Measurements from ENCODE around the gene TAOK3. TPM values are rescaled to one million over a fixed set of nuclear protein-coding genes. Genes with fewer than 3 reads are reported as not detected.

Gene TAOK3
- total RNA-seq, 1 donor from 2014 or later: 44.1 TPM

DNA sequence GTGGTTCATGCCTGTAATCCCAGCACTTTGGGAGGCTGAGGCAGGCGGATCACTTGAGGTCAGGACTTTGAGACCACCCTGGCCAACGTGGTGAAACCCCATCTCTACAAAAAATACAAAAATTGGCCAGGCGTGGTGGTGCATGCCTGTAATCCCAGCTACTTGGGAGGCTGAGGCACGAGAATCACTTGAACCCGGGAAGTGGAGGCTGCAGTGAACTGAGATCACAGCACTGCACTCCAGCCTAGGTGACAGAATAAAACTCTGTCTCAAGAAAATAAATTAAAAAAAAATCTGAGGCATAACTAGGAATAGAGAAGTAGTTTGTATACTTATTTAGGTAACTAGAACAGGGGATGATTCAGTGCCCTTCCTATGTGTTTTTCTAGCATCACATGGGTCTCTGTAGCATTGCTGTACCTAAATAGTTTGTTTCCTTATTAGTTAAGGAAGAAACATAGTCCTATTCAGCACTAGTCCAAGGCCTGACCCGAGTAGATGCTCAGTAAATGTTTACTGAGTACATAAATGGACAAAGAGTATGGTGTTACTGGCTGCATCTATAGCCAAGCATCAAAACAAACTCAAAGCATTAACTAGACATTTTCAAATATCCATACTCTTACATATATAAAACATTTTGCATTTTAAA, 21.7 kb downstream of the TAOK3 start:
- no peak for DNase-seq (ENCODE audit: low spot score)
- ATAC-seq: no peak
- intact Hi-C loops (cut with DNase I): no loop called here

DNA sequence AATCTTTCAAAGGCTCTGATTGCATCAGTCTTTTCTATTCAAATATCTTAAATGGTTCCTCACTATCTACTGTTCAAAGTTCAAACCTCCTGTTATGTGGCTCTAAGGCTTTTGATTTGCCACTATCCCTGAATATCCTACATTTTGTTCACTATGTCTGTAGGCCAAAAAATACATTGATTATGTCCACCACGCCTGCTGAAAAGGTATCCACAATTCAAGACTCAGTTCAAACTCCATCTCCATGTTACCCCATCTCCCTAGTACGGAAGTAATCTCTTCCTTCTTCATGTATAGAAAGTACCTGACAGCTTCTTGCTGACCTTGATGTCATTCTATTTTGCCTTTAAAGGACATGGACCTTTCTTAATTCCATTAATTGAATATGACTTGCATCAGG, 24.8 kb downstream of the TAOK3 start:
- ATAC-seq (no peak), DNase-seq (ENCODE audit: low spot score) (no peak)
- intact Hi-C loops (cut with DNase I): no loop called here

DNA sequence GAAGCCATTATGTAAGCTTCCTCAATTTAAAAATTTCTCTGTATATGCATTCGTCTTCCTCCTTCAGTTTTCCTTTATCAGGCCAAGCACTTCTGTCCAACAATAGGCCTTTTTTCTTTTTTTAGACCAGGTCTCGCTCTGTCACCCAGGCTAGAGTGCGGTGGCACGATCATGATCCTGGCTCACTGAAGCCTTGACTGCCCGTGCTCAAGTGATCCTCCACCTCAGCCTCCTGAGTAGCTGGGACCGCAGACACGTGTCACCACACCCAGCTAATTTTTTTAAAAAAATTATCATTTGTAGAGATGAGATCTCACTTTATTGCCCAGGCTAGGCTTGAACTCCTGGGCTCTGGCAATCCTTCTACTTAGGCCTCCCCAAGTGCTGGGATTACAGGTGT, 25.8 kb downstream of the TAOK3 start:
- ATAC-seq (no peak), DNase-seq (ENCODE audit: low spot score) (no peak)
- intact Hi-C loops (cut with DNase I): no loop called here

DNA sequence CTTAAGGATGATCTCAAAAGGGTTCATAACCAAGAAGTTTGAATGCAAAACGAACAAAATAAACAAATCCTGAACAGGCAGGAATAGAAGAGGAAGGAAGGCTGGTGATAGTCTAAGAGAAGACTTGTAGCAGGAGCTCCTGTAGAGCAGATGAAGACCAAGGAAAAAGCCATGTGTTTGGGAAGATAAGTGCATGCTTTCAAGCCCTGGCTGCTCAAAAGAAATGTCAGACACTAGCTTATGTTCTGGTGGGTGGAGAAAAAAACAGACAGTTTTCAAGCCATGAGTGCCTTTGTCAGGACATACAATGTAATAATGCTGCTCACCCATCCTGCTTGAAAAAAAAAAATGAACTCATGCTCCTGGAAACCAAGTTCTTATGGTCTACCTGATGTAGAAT, 27.4 kb downstream of the TAOK3 start:
- no peak for ATAC-seq
- intact Hi-C loops (cut with DNase I): no loop called here
- DNase-seq (ENCODE audit: low spot score): no peak

DNA sequence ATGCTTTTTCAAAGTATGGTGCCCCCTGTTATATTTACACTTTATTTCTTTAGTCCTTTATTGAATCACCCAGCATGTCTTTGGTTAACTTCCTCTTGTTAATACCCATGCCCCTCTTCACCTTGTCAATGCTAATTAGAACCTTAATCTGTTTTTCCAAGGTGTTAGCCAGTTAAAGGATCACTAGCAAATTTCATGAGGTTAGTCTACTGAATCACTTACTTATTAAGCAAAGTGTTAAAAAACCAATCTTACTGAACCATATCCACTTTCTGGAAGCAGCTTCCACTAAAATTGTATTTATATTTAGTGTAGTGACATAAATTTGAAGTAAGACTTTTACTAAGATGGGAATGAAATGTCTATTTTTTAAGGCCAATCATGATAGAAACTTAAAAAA, 27.9 kb downstream of the TAOK3 start:
- ATAC-seq (no peak), DNase-seq (ENCODE audit: low spot score) (no peak)
- intact Hi-C loops (cut with DNase I): no loop called here

DNA sequence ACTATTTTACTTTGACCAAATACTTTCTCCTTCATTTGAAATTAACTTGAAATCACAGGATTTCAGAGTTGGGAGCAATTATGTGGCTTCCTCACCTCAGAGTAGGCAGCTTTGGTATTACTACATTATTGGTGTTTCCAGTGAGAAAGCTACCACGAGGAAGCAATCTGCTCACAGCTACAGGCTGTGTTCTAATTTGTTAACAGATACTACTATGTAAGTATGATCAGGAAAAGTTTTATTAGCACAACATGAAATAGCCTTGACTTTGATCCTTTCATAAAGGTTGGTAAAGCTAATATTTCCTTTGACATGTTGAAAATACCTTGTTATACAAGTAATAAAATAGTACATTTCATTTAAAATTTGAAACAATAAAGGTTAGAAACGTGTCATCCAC, 30.6 kb downstream of the TAOK3 start:
- ATAC-seq (no peak), DNase-seq (ENCODE audit: low spot score) (no peak)
- intact Hi-C loops (cut with DNase I): no loop called here

DNA sequence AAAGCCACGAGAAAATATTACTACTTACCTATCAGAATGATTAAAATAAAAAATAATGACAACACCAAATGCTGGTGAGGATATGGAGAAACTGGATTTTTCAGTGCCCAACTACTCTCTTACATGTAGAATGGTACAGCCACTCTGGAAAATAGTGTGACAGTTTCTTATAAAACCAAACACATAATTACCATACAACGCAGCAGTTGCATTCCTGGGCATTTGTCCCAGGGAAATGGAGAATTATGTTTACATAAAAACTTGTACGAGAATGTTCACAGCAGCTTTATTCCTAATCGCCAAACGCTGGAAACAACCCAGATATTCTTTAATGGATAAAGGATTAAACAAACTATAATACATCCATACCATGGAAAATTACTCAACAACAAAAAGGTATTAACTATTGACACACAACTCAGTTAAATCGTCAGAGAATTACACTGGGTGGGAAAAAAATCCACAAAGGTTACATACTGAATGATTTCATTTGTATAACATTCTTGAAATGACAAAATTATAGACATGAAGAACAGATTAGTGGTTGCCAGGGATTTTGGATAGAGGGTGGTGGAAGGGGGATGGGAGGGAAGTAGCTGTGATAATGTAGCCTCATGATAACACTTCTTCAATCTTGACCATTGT, 35.4 kb downstream of the TAOK3 start:
- intact Hi-C loops (cut with DNase I): no loop called here
- DNase-seq (ENCODE audit: low spot score): no peak

DNA sequence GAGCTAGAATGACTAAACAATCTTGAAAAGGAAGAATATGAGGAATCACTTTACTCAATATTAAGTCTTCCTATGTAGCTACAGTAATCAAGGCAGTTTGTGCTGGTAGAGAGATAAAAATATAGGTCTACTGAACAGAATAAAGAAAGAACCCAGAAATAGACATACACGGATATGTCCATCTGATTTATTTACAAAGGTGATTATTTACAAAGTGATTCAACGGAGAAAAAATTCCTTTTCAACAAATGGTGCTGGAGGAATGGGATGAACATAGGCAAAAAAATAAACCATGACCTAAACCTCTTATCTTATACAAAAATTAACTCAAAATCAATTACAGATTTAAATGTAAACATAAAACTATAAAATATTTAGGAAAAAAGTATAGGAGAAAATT, 36.6 kb downstream of the TAOK3 start:
- ATAC-seq (no peak), DNase-seq (ENCODE audit: low spot score) (no peak)
- intact Hi-C loops (cut with DNase I): no loop called here

More for the DNA sequence above, 35.4 kb downstream of the TAOK3 start:
- no peak for ATAC-seq

DNA sequence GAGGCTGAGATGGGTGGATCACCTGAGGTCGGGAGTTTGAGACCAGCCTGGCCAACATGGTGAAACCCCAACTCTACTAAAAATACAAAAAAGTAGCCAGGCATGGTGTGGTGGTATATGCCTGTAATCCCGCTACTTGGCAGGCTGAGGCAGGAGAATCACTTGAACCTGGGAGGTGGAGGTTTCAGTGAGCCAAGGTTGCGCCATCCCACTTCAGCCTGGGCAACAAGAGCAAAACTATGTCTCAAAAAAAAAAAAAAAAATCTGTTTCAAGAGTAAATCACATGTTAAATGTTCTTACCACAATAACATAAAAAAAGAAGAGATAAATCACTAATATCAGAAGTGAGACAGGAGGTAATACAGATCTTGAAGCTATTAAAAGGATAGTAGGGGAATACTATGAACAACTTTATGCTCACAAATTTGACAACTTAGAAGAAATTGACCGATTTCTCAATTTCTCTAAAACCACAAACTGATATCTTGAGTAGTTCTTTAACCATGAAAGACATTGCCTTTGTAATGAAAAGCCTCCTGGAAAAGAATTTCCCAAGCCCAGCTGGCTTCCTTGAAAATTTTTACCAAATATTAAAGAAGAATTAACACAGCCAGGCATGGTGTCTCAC, 37.7 kb downstream of the TAOK3 start:
- intact Hi-C loops (cut with DNase I): no loop called here
- no peak for DNase-seq (ENCODE audit: low spot score)
- no peak for ATAC-seq

DNA sequence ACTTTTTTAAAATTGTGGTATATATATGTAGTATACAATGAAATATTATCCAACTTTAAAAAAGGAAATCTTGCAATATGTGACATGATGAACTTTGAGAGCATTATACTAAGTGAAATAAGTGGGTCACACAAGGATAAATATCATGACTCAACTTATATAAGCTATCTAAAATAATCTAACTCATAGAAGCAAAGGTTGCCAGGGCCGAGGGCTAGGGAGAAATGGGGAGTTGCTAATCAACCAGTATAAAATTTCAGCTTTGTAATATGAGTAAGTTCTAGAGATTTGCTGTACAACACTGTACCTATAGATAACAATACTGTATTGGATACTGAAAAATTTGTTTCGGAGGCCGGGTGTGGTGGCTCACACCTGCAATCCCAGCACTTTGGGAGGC, 38.5 kb downstream of the TAOK3 start:
- intact Hi-C loops (cut with DNase I): no loop called here
- ATAC-seq (no peak), DNase-seq (ENCODE audit: low spot score) (no peak)

DNA sequence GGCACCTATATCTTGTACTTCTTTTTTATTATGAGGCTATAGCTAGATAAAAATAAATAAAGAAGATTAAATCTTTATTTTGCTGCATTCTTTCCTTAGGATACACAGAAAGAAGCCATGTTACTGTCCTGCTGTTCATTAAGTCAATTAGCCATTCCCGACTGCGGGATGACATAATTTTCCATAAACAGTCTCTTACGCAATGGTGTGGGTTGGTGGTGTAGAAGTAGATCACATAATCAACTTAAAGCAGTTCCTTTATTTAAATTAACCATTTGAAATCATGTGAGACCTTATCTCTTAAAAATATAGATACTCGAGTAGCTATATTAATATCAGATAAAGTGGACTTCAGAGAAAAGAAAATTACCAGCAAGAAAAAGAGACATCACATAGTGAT, 40.2 kb downstream of the TAOK3 start:
- ATAC-seq (no peak), DNase-seq (ENCODE audit: low spot score) (no peak)
- intact Hi-C loops (cut with DNase I): no loop called here

DNA sequence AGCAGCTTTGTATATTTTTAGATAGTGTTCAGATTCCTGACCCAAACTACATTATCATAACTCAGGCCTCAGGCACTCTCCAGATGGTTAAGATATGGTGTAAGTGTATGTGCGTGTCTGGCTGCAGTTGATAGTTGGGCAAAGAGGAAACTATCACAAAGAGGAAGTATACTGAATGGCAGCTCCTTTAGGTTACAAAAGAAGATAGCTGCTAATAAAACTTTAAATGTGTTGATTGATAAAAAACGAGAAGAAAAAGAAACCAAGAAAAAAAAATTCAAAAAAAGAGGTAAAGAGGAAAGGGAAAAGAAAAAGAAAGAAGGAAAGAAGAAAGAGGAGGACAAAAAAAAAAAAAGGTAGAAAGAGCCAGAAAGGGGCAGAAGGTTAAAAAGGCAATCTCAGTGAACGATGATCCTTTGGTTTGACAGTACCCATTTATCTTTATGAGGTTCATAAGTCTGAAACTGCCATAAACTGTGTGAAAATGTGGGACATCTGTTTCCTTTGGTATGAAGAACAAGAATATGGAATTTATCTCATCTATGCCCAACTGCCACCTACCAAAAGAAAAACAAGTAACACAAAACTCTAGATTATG, 42.2 kb downstream of the TAOK3 start:
- intact Hi-C loops (cut with DNase I): no loop called here
- ATAC-seq (peak; percentile 75), DNase-seq (ENCODE audit: low spot score) (no peak)

DNA sequence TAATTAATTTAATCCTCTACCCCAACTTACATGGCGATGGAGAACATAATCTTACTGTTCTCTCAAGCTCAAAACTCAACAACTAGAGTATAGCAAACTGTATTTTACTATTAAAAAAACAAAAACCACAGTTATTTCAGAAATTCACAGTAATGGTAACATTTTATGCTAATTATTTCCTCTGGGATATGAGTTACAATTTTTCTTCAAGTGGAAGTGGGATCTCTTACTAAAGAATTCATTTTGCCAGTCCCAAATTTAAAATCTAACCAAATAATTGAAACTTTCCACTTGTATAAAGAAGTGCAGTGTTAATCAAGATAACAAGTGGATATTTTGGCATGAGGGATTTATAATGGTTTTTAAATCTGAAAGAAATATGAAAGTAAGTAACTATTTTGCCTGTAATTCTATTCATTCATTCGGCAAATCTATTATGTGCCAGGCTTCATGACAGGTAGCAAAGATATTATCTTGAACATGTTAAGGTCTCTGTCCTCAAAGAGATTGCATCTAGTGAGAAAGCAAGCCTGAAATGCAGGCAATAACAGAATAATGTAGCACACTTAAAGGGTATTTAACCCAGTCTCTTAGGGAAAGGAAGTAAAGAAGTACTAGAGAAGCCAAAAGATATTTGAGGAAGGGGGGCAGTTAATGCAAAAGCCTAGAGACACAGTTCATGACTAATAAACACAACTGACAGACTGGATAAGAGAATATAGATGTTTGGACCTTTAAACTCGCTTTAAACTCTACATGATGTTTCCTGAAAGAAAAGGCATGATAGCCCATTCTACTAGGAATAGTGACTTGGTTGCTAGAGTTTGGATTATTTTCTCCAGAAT, 44.0 kb downstream of the TAOK3 start:
- DNase-seq (ENCODE audit: low spot score): no peak
- intact Hi-C loops (cut with DNase I): no loop called here
- no peak for ATAC-seq

DNA sequence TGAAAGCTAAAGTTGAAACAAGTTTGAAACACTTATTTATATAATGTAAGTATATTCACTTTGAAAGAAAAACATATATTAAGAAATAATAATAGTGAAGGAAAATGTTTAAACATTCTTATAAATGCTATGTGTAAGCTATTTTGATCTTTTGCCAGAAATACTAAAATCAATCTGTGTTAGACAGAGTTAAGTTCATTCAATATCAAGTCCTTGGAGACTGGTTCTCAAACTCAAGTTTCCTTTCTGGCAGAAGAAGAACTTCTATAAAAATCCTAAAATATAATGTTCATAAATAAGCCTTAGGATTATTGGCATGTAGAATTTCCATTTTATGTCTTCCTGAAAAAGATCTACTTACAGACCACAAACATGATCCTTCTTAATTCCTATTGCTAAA, 45.3 kb downstream of the TAOK3 start:
- DNase-seq (ENCODE audit: low spot score) (no peak), ATAC-seq (no peak)
- intact Hi-C loops (cut with DNase I): no loop called here

DNA sequence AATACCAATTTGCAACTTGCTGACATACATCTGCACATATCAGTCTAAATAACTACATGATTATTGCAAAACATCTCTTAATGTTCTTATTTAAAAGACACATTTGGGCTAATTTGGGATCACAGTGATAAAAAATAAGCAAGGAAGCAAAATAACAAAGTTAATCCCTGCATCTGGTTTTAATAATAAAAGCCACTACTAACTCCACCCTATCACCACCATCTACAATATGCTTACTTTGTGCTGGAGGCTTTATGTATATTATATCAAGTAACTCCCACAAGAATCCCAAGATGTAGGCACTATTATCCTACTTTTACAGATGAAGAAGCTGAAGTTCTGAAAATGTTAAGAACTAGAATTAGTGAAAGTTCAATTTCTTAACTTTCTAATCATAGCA, 45.7 kb downstream of the TAOK3 start:
- DNase-seq (ENCODE audit: low spot score) (no peak), ATAC-seq (no peak)
- intact Hi-C loops (cut with DNase I): no loop called here

DNA sequence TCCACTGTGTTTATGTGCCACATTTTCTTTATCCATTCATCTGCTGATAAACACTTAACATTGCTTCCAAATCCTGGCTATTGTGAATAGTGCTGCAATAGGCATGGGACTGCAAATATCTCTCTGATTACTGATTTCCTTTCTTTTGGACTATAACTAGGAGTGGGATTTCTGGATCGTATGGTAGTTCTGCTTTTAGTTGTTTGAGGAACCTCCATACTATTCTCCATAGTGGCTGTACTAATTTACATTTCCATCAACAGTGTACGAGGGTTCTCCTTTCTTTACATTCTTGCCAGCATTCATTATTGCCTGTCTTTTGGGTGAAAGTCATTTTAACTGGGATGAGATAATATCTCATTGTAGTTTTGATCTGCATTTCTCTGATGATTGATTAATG, 47.6 kb downstream of the TAOK3 start:
- intact Hi-C loops (cut with DNase I): no loop called here
- ATAC-seq (no peak), DNase-seq (ENCODE audit: low spot score) (no peak)

DNA sequence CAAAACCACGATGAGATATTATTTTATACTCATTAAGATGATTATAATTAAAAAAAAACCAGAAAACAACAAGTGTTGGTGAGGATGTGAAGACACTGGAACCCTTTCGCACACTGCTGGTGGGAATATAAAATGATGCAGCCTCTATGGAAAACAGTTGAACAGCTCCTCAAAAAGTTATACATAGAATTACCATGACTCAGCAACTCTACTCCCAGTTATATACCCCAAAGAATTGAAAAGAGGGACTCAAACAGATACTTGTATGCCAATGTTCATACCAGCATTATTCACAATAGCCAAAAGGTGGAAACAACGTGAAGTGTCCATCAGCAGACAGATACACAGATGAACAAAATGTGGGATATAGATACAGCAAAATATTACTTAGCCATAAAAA, 53.1 kb downstream of the TAOK3 start:
- no peak for DNase-seq (ENCODE audit: low spot score)
- intact Hi-C loops (cut with DNase I): no loop called here
- no peak for ATAC-seq

DNA sequence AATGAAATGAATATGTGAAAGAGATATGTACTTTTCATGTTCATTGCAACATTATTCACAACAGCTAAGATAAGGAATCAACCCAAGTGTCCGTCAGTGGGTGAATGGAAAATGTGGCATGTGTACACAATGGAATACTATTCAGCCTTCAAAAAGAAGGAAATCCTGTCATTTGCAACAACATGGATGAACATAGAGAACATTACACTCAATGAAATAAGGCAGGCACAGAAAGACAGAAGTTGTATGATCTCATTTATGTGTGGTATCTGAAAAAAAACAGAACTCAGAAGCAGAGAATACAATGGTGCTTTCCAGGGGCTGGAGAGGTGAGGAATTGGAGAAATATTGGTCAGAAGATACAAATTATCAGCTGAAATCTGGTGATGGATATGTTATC, 54.0 kb downstream of the TAOK3 start:
- no peak for DNase-seq (ENCODE audit: low spot score)
- ATAC-seq: no peak
- intact Hi-C loops (cut with DNase I): no loop called here

DNA sequence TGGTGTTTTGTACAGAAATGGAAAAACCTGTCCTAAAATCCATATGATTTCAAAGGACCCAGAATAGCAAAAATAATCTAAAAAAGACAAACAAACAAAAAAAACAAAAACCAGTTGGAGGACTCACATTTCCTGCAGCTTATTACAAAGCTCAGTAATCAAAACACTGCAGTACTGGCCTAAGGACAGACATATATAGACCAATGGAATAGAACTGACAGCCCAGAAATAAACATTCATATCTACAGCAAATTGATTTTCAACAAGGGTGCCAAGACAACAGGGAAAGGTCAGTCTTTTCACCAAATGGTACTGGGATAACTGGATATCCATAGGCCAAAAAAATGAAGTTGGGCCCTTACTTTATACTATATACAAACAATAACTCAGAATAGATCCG, 55.0 kb downstream of the TAOK3 start:
- no peak for DNase-seq (ENCODE audit: low spot score)
- ATAC-seq: no peak
- intact Hi-C loops (cut with DNase I): no loop called here

DNA sequence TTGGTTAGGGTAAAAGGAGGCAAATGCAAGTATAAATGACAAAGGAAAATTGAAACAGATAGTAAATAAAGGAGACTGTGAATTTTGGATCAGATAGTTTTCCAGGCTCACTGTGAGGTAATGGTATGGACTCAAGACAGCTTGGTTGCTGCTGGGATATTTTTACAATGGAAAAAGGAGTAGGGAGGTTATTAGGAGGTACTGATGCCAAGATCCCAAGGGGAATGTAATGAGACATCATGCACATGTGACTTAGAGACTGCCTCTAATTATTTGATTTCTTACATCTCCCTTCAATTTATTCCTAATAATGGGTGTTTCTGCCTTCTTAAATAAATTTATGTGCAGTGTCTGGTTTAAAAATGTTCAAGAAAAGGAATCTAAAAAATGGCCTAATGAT, 56.9 kb downstream of the TAOK3 start:
- ATAC-seq: no peak
- DNase-seq (ENCODE audit: low spot score): no peak
- intact Hi-C loops (cut with DNase I): no loop called here
